ENCODE results near the gene PTTG1IP2.

PTTG1IP2 gene

DNA sequence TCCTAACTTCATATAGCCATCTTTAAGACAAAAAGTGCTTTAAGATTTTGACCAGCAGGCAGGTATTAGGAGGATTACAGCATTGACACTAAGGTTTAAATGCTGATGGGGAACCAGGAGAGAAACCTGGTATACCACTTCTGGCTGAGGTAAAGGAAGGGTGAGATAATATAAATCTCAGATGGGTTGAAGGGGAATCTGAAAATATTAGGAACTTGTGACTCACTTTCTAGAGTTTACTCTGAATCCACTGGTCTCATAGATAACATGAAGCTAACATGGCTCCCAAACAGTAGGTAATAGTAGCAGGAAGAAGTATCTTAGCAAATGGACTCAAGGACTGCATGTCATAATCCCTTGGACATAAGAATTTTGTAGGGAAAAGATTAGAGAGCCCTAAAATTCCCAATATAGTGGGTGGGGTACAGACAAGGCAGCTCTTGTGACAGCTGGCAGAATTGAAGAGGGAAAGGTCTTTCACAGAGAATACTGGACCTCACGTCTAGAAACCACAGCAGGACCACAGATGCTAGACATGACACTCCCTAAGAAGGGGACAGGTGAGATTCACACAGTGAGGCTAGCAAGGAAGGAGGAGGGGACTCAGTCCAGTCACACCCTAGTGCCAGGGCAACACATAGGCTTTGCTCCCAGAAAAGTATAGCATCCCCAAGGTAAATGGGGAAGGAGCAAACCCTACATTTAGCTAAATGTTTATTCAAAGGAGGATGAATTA, 3.5 kb downstream of the PTTG1IP2 start:
- ChIA-PET POLR2A (interaction anchor here (0.7 kb wide), 1 partner anchor 52 kb away, joined by 3 read pairs; no protein-coding TSS in a partner anchor), CTCF (no interaction called here)
- TF ChIP-seq, protein P1, sequence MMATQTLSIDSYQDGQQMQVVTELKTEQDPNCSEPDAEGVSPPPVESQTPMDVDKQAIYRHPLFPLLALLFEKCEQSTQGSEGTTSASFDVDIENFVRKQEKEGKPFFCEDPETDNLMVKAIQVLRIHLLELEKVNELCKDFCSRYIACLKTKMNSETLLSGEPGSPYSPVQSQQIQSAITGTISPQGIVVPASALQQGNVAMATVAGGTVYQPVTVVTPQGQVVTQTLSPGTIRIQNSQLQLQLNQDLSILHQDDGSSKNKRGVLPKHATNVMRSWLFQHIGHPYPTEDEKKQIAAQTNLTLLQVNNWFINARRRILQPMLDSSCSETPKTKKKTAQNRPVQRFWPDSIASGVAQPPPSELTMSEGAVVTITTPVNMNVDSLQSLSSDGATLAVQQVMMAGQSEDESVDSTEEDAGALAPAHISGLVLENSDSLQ (IDR thresholded peaks at IDR 0.05): no peak
- TF ChIP-seq TARDBP (IDR thresholded peaks at IDR 0.05) (no peak), FOXM1 (IDR thresholded peaks at IDR 0.05; ENCODE audit: borderline replicate concordance) (no peak)
- no peak for DNase-seq (ENCODE audit: extremely low spot score)

DNA sequence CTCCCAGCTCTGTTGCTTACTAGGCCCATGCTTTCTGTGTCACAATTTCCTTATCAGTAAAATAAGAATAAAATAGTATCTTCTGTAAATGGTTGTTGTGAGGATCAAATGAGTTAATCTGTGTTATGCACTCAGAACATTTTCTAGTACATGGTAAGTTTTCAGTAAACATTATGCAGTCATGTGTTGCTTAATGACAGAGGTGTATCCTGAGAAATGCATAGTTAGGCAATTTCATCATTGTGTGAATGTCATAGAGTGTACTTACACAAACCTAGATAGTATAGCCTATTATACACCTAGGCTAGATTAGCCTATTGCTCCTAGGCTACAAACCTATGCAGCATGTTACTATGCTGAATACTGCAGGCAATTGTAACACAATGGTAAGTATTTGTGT, 4.4 kb downstream of the PTTG1IP2 start:
- POLR2A ChIA-PET: no interaction called here
- CTCF ChIA-PET: no interaction called here
- no peak for DNase-seq (ENCODE audit: extremely low spot score)
- TF ChIP-seq, protein P1 (IDR thresholded peaks at IDR 0.05): no peak
- TF ChIP-seq SP1 (IDR thresholded peaks at IDR 0.05): no peak
- TF ChIP-seq BHLHE40 (IDR thresholded peaks at IDR 0.05; ENCODE audit: borderline replicate concordance): no peak
- no peak for TF ChIP-seq HDGF (IDR thresholded peaks at IDR 0.05; ENCODE audit: borderline replicate concordance)
- no peak for TF ChIP-seq FOXK2 (IDR thresholded peaks at IDR 0.05)
- no peak for TF ChIP-seq ARNT (IDR thresholded peaks at IDR 0.05)
- TF ChIP-seq FOXM1 (IDR thresholded peaks at IDR 0.05; ENCODE audit: borderline replicate concordance): no peak
- TF ChIP-seq SUZ12 (IDR thresholded peaks at IDR 0.05): no peak
- no peak for TF ChIP-seq FOXA1 (IDR thresholded peaks at IDR 0.05)
- no peak for TF ChIP-seq ELF4 (IDR thresholded peaks at IDR 0.05)
- TF ChIP-seq NFRKB (IDR thresholded peaks at IDR 0.05): no peak
- TF ChIP-seq L3MBTL2 (conservative IDR thresholded peaks at IDR 0.05): no peak
- no peak for TF ChIP-seq TARDBP (IDR thresholded peaks at IDR 0.05)

DNA sequence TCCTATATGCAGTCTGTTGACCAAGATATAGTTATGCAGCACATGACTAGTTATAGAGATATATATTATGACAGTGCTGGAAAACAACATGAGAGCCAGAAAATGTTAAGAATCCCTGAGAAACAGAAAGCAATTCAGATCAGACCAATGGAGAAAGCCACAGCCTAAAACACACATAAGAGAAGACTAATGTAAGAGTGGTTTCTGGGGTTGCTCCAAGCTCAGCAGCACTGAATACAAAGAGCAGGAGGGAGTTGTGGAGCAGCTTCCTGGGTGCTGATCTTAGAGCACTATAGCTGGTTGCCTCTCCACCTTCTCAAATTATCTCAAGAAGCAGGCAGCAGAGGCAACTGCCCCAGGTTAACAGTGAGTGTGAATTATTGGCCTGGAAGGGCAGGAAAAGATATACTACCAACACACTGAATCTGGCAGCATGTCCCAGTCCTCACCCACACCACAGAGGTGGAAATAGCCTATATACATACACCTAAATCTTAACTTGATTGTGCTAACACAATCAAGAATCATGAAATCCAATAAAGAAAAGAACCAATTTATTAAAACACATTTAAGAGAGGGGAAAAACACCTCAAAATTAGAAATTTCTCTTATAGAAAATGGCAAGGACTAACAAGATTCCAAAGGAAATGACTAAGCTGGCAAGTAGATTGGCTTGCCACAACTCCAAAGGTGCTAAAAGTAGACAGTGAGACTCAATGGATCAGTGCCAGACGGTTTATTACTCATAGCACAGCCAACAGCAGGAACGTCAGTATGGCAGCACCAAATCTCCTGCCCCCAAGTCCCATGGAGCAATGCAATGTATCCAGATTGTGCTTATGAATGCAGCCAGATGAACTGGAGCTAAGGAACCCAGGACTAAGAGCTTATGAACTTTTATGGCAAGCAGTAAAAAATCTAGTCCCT, 5.1 kb downstream of the PTTG1IP2 start:
- CTCF ChIA-PET: no interaction called here
- TF ChIP-seq NFRKB (IDR thresholded peaks at IDR 0.05): no peak
- TF ChIP-seq BHLHE40 (IDR thresholded peaks at IDR 0.05; ENCODE audit: borderline replicate concordance): no peak
- no peak for TF ChIP-seq SP1 (IDR thresholded peaks at IDR 0.05)
- no peak for TF ChIP-seq LEF1 (IDR thresholded peaks at IDR 0.05; ENCODE audit: borderline replicate concordance)
- no peak for TF ChIP-seq CTBP1 (IDR thresholded peaks at IDR 0.05; ENCODE audit: borderline replicate concordance)
- no peak for TF ChIP-seq ELF4 (IDR thresholded peaks at IDR 0.05)
- POLR2A ChIA-PET: no interaction called here
- DNase-seq (ENCODE audit: extremely low spot score): no peak

DNA sequence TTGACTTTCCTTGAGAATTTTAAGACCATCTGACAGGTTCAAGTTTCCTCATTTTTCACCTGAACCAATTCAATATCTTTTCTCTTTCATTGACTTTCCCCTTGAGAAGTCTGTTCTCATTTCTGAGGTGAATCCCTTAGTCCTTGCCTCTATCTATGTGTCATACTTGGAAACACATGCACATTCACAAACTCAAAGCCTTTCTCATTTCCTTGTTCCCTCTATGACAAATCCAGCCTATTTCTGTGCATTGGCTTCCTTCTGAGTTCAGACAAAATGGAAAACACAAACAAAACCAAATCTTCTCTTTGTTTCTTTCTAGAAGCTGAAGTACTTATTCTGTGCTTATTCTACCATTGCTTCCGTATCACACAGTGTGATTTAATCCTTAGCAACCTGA, 13.8 kb downstream of the PTTG1IP2 start:
- ChIA-PET CTCF (no interaction called here), POLR2A (no interaction called here)
- no peak for DNase-seq (ENCODE audit: extremely low spot score)
- TF ChIP-seq SP1 (IDR thresholded peaks at IDR 0.05) (no peak), ZNF384 (IDR thresholded peaks at IDR 0.05) (no peak), BHLHE40 (IDR thresholded peaks at IDR 0.05; ENCODE audit: borderline replicate concordance) (no peak), HDGF (IDR thresholded peaks at IDR 0.05; ENCODE audit: borderline replicate concordance) (no peak), L3MBTL2 (conservative IDR thresholded peaks at IDR 0.05) (no peak), FOXM1 (IDR thresholded peaks at IDR 0.05; ENCODE audit: borderline replicate concordance) (no peak)
- TF ChIP-seq, protein P1 (IDR thresholded peaks at IDR 0.05): no peak

DNA sequence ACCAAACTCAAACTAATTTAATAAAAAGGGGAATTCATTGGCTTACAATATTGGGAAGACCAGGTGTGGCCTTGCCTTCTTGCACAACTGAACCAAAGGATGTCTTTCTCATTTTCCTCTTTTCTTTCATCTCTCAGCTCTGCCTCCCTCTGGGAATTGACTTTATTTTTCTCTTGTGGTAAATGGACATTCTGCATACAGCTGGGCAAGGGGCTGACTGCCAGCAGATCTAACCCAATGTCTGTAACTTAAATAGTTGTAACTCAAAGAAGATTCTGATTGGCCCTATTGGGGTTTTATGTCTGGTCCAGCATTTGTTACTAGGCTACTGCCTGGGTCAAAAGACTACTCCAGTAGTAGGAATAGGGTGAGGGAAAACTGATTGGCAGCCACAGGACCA, 15.3 kb downstream of the PTTG1IP2 start:
- TF ChIP-seq TARDBP (IDR thresholded peaks at IDR 0.05) (no peak), BHLHE40 (IDR thresholded peaks at IDR 0.05; ENCODE audit: borderline replicate concordance) (no peak), FOXA1 (IDR thresholded peaks at IDR 0.05) (no peak), ARNT (IDR thresholded peaks at IDR 0.05) (no peak), FOXM1 (IDR thresholded peaks at IDR 0.05; ENCODE audit: borderline replicate concordance) (no peak), CTBP1 (IDR thresholded peaks at IDR 0.05; ENCODE audit: borderline replicate concordance) (no peak), L3MBTL2 (conservative IDR thresholded peaks at IDR 0.05) (no peak), FOXK2 (IDR thresholded peaks at IDR 0.05) (no peak), ELF4 (IDR thresholded peaks at IDR 0.05) (no peak)
- TF ChIP-seq, protein P1 (IDR thresholded peaks at IDR 0.05): no peak
- ChIA-PET POLR2A (no interaction called here), CTCF (interaction anchor here (1.0 kb wide), 1 partner anchor 30 kb away, joined by 3 read pairs; no protein-coding TSS in a partner anchor)
- DNase-seq (ENCODE audit: extremely low spot score): no peak
